Epidermal melanocyte (primary cell): ENCODE data around the gene SLC7A6.

Experiments
- DNase-seq: peaks from one replicate; pipeline ENCODE4 v3.0.0; 2011; ENCODE audit warnings: low spot score; ENCODE audit not compliant: insufficient read length

SLC7A6 gene

GRCh38 chr16:68264128-68265077 is at the start of gene SLC7A6:
SLC7A6 (plus strand) TSS chr16:68264526; CDS start chr16:68274727, 10,201 bp downstream.
- DNase-seq, result peak; percentile 63

- no peak for DNase-seq
Measured at GRCh38 chr16:68214726-68215125, 49.6 kb upstream of the SLC7A6 start.

- no peak for DNase-seq
Measured at GRCh38 chr16:68215302-68215701, 49.0 kb upstream of the SLC7A6 start.

- DNase-seq, result no peak
Measured at GRCh38 chr16:68216240-68216639, 48.1 kb upstream of the SLC7A6 start.

GRCh38 chr16:68217506-68217905 is 46.8 kb upstream of the SLC7A6 start:
- DNase-seq, result no peak

GRCh38 chr16:68219725-68220351 is 44.5 kb upstream of the SLC7A6 start:
- DNase-seq, result no peak

- DNase-seq, result no peak
Measured at GRCh38 chr16:68223072-68223471, 41.3 kb upstream of the SLC7A6 start.

GRCh38 chr16:68226116-68226515 is 38.2 kb upstream of the SLC7A6 start:
- no peak for DNase-seq

GRCh38 chr16:68227183-68227793 is 37.0 kb upstream of the SLC7A6 start:
- no peak for DNase-seq

GRCh38 chr16:68227850-68228553 is 36.3 kb upstream of the SLC7A6 start:
- no peak for DNase-seq

- DNase-seq, result no peak
Measured at GRCh38 chr16:68228652-68229051, 35.7 kb upstream of the SLC7A6 start.

- peak; percentile 83 for DNase-seq
Measured at GRCh38 chr16:68229431-68230175, 34.7 kb upstream of the SLC7A6 start.

- no peak for DNase-seq
Measured at GRCh38 chr16:68230176-68230571, 34.2 kb upstream of the SLC7A6 start.

- no peak for DNase-seq
Measured at GRCh38 chr16:68230956-68231355, 33.4 kb upstream of the SLC7A6 start.

- DNase-seq, result no peak
Measured at GRCh38 chr16:68231384-68232136, 32.8 kb upstream of the SLC7A6 start.

GRCh38 chr16:68232335-68232734 is 32.0 kb upstream of the SLC7A6 start:
- DNase-seq, result no peak

- no peak for DNase-seq
Measured at GRCh38 chr16:68233085-68233834, 31.1 kb upstream of the SLC7A6 start.

GRCh38 chr16:68233835-68234187 is 30.5 kb upstream of the SLC7A6 start:
- DNase-seq, result no peak
